ENCODE measurements around the gene TMEM37. TPM values are rescaled to one million over a fixed set of nuclear protein-coding genes. Genes with fewer than 3 reads are reported as not detected.

Gene TMEM37
- total RNA-seq, 1 experiment from 2014 or later, result 4.2 TPM

DNA sequence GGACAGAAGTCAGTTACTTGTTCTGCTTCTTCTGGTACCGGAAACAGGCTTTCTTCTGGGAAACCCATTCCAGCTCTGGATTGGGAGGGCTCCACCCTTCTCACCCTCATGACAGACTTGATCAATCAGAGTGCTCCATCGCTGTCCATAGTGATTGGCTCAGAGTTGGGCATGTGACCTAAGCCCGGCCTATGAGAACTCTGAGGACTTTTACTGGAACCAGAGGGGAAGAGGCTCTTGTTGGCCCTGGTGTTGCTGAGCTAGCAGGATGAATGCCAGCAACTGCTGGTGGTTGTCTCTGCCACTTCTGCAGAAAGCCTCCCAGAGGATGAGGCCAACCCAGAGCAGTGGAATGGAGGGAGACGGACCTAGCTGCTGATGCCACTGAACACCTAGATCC lies 33.3 kb downstream of the TMEM37 start:
- no peaks in the 10 kb centered on the region for H3K36me3 Mint-ChIP-seq (ENCODE audit: insufficient read depth in 1 of 3, low read depth in 3 of 3)
- WGBS (ENCODE audit: extremely low coverage, insufficient read length, low lambda C conversion rate), result no CpG with 5 or more reads among the region's 4 CpGs
- H3K27ac Mint-ChIP-seq, result no peak overlapping the region
- no peak for DNase-seq
- Histone ChIP-seq H3K4ac (ENCODE audit: low read depth, low read length) (no peak overlapping the region), H3K23me2 (ENCODE audit: insufficient read length, low read depth, low read length, poor library complexity, severe bottlenecking) (no peaks in the 10 kb centered on the region), H2BK5ac (ENCODE audit: insufficient read length, low read length) (no peak overlapping the region), H2BK20ac (ENCODE audit: low read depth, low read length, poor library complexity, severe bottlenecking) (no peak overlapping the region), H3K4me2 (ENCODE audit: insufficient read depth, insufficient read length, low read length) (no peak overlapping the region), H3K79me1 (ENCODE audit: insufficient read depth, low read depth, low read length, poor library complexity, severe bottlenecking) (no peaks in the 10 kb centered on the region), H4K20me1 (ENCODE audit: control insufficient read depth, insufficient read depth, insufficient read length) (no peaks in the 10 kb centered on the region), H3K56ac (ENCODE audit: insufficient read length, low read depth, low read length) (no peak overlapping the region), H3K14ac (ENCODE audit: insufficient read depth, low read length) (no peak overlapping the region), H3K18ac (ENCODE audit: insufficient read length, low read depth, low read length) (no peak overlapping the region), H3K27ac (ENCODE audit: insufficient read length, low read depth, low read length) (no peak overlapping the region), H3K9me3 (ENCODE audit: control insufficient read depth, low read depth, low read length) (no peaks in the 10 kb centered on the region), H3K4me1 (ENCODE audit: insufficient read depth, low read length) (no peaks in the 10 kb centered on the region), H4K8ac (replicated peaks; ENCODE audit: insufficient read length, low read depth, low read length) (no peak overlapping the region), H2BK120ac (ENCODE audit: low read depth, low read length, poor library complexity, severe bottlenecking) (no peak overlapping the region), H4K91ac (ENCODE audit: insufficient read length, low read depth, low read length) (no peak overlapping the region), H3T11ph (ENCODE audit: low read length) (no peak overlapping the region), H2BK12ac (ENCODE audit: insufficient read length, low read depth, low read length) (no peak overlapping the region), H3K27me3 (ENCODE audit: insufficient read depth, low read length) (no peaks in the 10 kb centered on the region), H2BK15ac (ENCODE audit: low read depth, low read length) (no peak overlapping the region), H4K5ac (ENCODE audit: insufficient read length, low read depth, low read length) (no peak overlapping the region), H2AK5ac (ENCODE audit: insufficient read length, low read length) (no peak overlapping the region), H2AFZ (ENCODE audit: low read length) (no peak overlapping the region), H3K9ac (ENCODE audit: extremely low read depth, insufficient read length, low read length) (no peak overlapping the region), H3K23ac (ENCODE audit: insufficient read length, low read depth, low read length) (no peak overlapping the region), H3K79me2 (ENCODE audit: insufficient read depth, low read length) (no peaks in the 10 kb centered on the region)
- H3K9me3 Mint-ChIP-seq, result no peaks in the 10 kb centered on the region
- H3K4me1 Mint-ChIP-seq, result peaks cover 8 to 14% of the 10 kb centered on the region in 2 experiments
- TF ChIP-seq, protein P1, sequence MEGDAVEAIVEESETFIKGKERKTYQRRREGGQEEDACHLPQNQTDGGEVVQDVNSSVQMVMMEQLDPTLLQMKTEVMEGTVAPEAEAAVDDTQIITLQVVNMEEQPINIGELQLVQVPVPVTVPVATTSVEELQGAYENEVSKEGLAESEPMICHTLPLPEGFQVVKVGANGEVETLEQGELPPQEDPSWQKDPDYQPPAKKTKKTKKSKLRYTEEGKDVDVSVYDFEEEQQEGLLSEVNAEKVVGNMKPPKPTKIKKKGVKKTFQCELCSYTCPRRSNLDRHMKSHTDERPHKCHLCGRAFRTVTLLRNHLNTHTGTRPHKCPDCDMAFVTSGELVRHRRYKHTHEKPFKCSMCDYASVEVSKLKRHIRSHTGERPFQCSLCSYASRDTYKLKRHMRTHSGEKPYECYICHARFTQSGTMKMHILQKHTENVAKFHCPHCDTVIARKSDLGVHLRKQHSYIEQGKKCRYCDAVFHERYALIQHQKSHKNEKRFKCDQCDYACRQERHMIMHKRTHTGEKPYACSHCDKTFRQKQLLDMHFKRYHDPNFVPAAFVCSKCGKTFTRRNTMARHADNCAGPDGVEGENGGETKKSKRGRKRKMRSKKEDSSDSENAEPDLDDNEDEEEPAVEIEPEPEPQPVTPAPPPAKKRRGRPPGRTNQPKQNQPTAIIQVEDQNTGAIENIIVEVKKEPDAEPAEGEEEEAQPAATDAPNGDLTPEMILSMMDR (conservative IDR thresholded peaks at IDR 0.05), result no peak
- H3K27me3 Mint-ChIP-seq (ENCODE audit: low read depth), result peaks cover 10% of the 10 kb centered on the region
- no peak overlapping the region for H3K4me3 Mint-ChIP-seq
